C1 segment of cervical spinal cord (tissue), 14 donors: Measurements from ENCODE around the gene POLR1E.

Experiments used
- DNase-seq, 14 donors: peaks; one replicate each; lab custom pipeline; 2025; lab: John Stamatoyannopoulos, UW

The POLR1E gene

GRCh38 chr9:37534901-37535300 lies 49.2 kb downstream of the POLR1E start:
- no peak for DNase-seq

GRCh38 chr9:37538099-37538498 lies 52.4 kb downstream of the POLR1E start:
- no peak for DNase-seq

- DNase-seq, result no peak
Observed at GRCh38 chr9:37539634-37540033, 53.9 kb downstream of the POLR1E start.

GRCh38 chr9:37540634-37541033 lies 54.9 kb downstream of the POLR1E start:
- peak in 4 of 14 donors; percentile 4 to 62 (median 29) for DNase-seq

- no peak for DNase-seq
Observed at GRCh38 chr9:37541465-37541864, 55.7 kb downstream of the POLR1E start.

- DNase-seq, result no peak
Observed at GRCh38 chr9:37542488-37542887, 56.7 kb downstream of the POLR1E start.

- no peak for DNase-seq
Observed at GRCh38 chr9:37542895-37543294, 57.1 kb downstream of the POLR1E start.

- no peak for DNase-seq
Observed at GRCh38 chr9:37543468-37543867, 57.7 kb downstream of the POLR1E start.

GRCh38 chr9:37547328-37547878 lies 61.7 kb downstream of the POLR1E start:
- no peak for DNase-seq

- DNase-seq, result no peak
Observed at GRCh38 chr9:37549527-37549926, 63.8 kb downstream of the POLR1E start.

- no peak for DNase-seq
Observed at GRCh38 chr9:37550781-37551180, 65.0 kb downstream of the POLR1E start.

- DNase-seq, result no peak
Observed at GRCh38 chr9:37551468-37551867, 65.7 kb downstream of the POLR1E start.

- no peak for DNase-seq
Observed at GRCh38 chr9:37551888-37552287, 66.1 kb downstream of the POLR1E start.
